Upper lobe of left lung (tissue), 4 donors: ENCODE results near the gene PRR5L.

ENCODE experiments used
- POLR2A ChIP-seq, 4 donors: fragments of 450-650 bp; IDR thresholded peaks; one replicate each; pipeline ENCODE4 v1.5.1; 2016 to 2017; ENCODE audit warnings: antibody characterized with exemption in 4 of 4, mild to moderate bottlenecking in 2 of 4
- TF ChIP-seq, protein P1 (sequence below), 6 experiments: fragments of 450-650 bp in 4 of 6; fragments of 200-600 bp in 2 of 6; sonication (generic) in 2 of 6; IDR thresholded peaks; one replicate each; pipeline ENCODE4 v1.5.1; 2016 to 2019; ENCODE audit warnings: antibody characterized with exemption in 6 of 6

DNA sequence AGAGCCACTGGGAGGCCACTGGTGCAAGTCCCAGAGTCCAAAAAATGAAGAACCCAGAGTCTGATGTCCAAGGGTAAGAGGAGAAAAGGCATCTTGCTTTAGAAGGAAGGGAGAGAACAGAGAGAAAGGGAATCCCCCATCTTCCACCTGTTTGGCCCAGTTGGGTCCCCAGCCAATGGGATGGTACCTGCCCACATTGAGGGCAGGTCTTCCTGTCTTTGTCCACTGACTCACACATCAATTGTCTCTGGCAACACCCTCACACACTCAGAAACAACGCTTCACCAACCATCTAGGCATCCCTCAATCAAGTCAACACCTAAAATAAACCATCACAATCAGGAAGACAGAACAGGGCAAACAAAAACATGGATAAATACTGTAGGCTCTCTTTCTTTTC, 13.2 kb upstream of the PRR5L start:
- TF ChIP-seq, protein P1, sequence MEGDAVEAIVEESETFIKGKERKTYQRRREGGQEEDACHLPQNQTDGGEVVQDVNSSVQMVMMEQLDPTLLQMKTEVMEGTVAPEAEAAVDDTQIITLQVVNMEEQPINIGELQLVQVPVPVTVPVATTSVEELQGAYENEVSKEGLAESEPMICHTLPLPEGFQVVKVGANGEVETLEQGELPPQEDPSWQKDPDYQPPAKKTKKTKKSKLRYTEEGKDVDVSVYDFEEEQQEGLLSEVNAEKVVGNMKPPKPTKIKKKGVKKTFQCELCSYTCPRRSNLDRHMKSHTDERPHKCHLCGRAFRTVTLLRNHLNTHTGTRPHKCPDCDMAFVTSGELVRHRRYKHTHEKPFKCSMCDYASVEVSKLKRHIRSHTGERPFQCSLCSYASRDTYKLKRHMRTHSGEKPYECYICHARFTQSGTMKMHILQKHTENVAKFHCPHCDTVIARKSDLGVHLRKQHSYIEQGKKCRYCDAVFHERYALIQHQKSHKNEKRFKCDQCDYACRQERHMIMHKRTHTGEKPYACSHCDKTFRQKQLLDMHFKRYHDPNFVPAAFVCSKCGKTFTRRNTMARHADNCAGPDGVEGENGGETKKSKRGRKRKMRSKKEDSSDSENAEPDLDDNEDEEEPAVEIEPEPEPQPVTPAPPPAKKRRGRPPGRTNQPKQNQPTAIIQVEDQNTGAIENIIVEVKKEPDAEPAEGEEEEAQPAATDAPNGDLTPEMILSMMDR (IDR thresholded peaks at IDR 0.05), result no peak
- no peak for TF ChIP-seq POLR2A (IDR thresholded peaks at IDR 0.05)
